ENCODE measurements around the gene MND1. TPM values are rescaled to one million over a fixed set of nuclear protein-coding genes. Genes with fewer than 3 reads are reported as not detected.

Gene MND1
- total RNA-seq, 1 experiment from 2014 or later, result 21.8 TPM

GRCh38 chr4:153464068-153464467, 119.6 kb downstream of the MND1 start:
- no peaks in the 10 kb centered on the region for H3K27me3 Mint-ChIP-seq (ENCODE audit: insufficient read depth, unreplicated experiment)
- Histone ChIP-seq H3K9me3 (no peaks in the 10 kb centered on the region), H3K27me3 (replicated peaks; ENCODE audit: control insufficient read depth, insufficient read depth, low read length) (no peaks in the 10 kb centered on the region), H3K36me3 (ENCODE audit: control insufficient read depth, insufficient read depth, low read length) (no peaks in the 10 kb centered on the region), H3K4me1 (peaks cover 14% of the 10 kb centered on the region), H3K4me3 (ENCODE audit: low read depth, low read length) (no peak overlapping the region)
- no peak overlapping the region for H3K4me3 Mint-ChIP-seq (ENCODE audit: unreplicated experiment)
- BruUV-seq (replicated peaks), result no TSS peak
- ChIA-PET CTCF (interaction anchor here (1.0 kb wide), 1 partner anchor 11 kb away, joined by 4 read pairs; no protein-coding TSS in a partner anchor), POLR2A (no interaction called here)
- no peak for TF ChIP-seq CTCF (IDR thresholded peaks at IDR 0.05; ENCODE audit: insufficient read depth in 1 of 2, low read depth in 1 of 2, low read length in 1 of 2, severe bottlenecking in 1 of 2, unreplicated experiment in 1 of 2)
- H3K4me1 Mint-ChIP-seq (ENCODE audit: low read depth, unreplicated experiment), result no peaks in the 10 kb centered on the region
- intact Hi-C loops (cut with micrococcal nuclease; ENCODE audit: unreplicated experiment), result no loop called here
- H3K27ac Mint-ChIP-seq (ENCODE audit: unreplicated experiment), result no peak overlapping the region
- DNase-seq, result no peak
- H3K36me3 Mint-ChIP-seq (ENCODE audit: insufficient read depth, unreplicated experiment), result peaks cover 6% of the 10 kb centered on the region
- H3K9me3 Mint-ChIP-seq (ENCODE audit: unreplicated experiment), result no peaks in the 10 kb centered on the region

Other genes starting within 250 kb of the MND1 start
- gene TRIM2, start 140.2 kb upstream of the MND1 start, total RNA-seq (2022), result 62.0 and 62.3 TPM in 2 replicates
- gene TMEM131L, start 121.7 kb downstream of the MND1 start, total RNA-seq (2022), result 20.8 and 20.9 TPM in 2 replicates